ENCODE measurements around the gene MYADML2. TPM values are rescaled to one million over a fixed set of nuclear protein-coding genes. Genes with fewer than 3 reads are reported as not detected.

The MYADML2 gene
- total and polyA plus RNA-seq, 10 of the 15 experiments (the other 5 are each of a cell fraction or from before 2014, with no cell fraction given), result not detected

- no peak for TF ChIP-seq ZBTB40 (IDR thresholded peaks at IDR 0.05; ENCODE audit: borderline replicate concordance)
Observed at GRCh38 chr17:81931189-81931556, 15.9 kb downstream of the MYADML2 start (continued).

- ChIA-PET POLR2A (interaction anchor here (0.6 to 1.0 kb wide), 7 partner anchors 8 to 294 kb away, joined by 3 to 5 read pairs (median 4); no protein-coding TSS in a partner anchor), SMC1A (ENCODE audit: uncharacterized antibody, unreplicated experiment) (interaction anchor here (0.7 kb wide), 1 partner anchor 420 kb away, joined by 3 read pairs; no protein-coding TSS in a partner anchor), RAD21 (ENCODE audit: unreplicated experiment) (interaction anchor here (0.9 to 1.6 kb wide), 2 partner anchors 30 to 36 kb away, joined by 4 to 7 read pairs; partner anchors contain the start of gene NOTUM), CTCF (interaction anchor here (1.9 kb wide), 1 partner anchor 61 kb away, joined by 6 read pairs; no protein-coding TSS in a partner anchor)
- no TSS peak for BruUV-seq (replicated peaks)
- H3K27ac ChIP-seq (ENCODE audit: control insufficient read depth, insufficient read depth), result 0 out of 2 replicates have a peak overlapping the region, but pooled peaks have one; percentile 24
- H3K79me2 ChIP-seq (ENCODE audit: control insufficient read depth, insufficient read depth, low read length), result peaks cover 15% of the 10 kb centered on the region
- no peak overlapping the region for H3K9ac ChIP-seq (ENCODE audit: control insufficient read depth, insufficient read depth, low read length)
- no peak overlapping the region for H3K4me3 ChIP-seq
- ATAC-seq (peak; percentile 45), FAIRE-seq (no peak), DNase-seq (ENCODE audit: low read depth, low spot score) (no peak)
- peaks cover 17% of the 10 kb centered on the region for H3K4me1 ChIP-seq (ENCODE audit: control insufficient read depth, insufficient read depth, low read length)
- H2AFZ ChIP-seq (ENCODE audit: control insufficient read depth, low read depth, low read length), result no peak overlapping the region
- H3K27me3 ChIP-seq (replicated peaks in 1 of 2; ENCODE audit: control insufficient read depth in 2 of 2, insufficient read depth in 2 of 2, low read length in 1 of 2), result no peaks in the 10 kb centered on the region
- 39% methylated on average over 20 of the region's 20 CpGs for WGBS (ENCODE audit: insufficient coverage, insufficient replicate concordance, low lambda C conversion rate, missing lambda C conversion rate)
- intact Hi-C loops (cut with micrococcal nuclease; ENCODE audit: unreplicated experiment) (no loop called here), in situ Hi-C loops (cut with MboI) (no loop called here)
- H3K36me3 ChIP-seq (ENCODE audit: control insufficient read depth in 2 of 2, insufficient read depth in 2 of 2, low read length in 1 of 2), result peaks cover 0 to 2% of the 10 kb centered on the region in 2 experiments; a peak in 1 of 4 replicates
- H3K9me3 ChIP-seq (replicated peaks; ENCODE audit: control insufficient read depth, insufficient read depth, low read length), result no peaks in the 10 kb centered on the region
- H3K4me2 ChIP-seq (ENCODE audit: control insufficient read depth, insufficient read depth), result no peak overlapping the region; the same call in 1 of the 2 replicates
- no peaks in the 10 kb centered on the region for H4K20me1 ChIP-seq (ENCODE audit: control insufficient read depth, insufficient read depth)
- TF ChIP-seq KLF5 (IDR thresholded peaks at IDR 0.05; ENCODE audit: partially characterized antibody) (no peak), EZH2 (IDR thresholded peaks at IDR 0.05; ENCODE audit: borderline replicate concordance, control insufficient read depth, low read depth, low read length) (no peak), PRDM15 (CRISPR knock-in tag; IDR thresholded peaks at IDR 0.05) (no peak), REST (IDR thresholded peaks at IDR 0.05; ENCODE audit: low read depth, low read length) (peak; percentile 73; the same call in 1 of the 2 replicates), CHD1 (IDR thresholded peaks at IDR 0.05; ENCODE audit: low read depth, low read length) (no peak)
Observed at GRCh38 chr17:81930142-81931125, 16.6 kb downstream of the MYADML2 start.

All from GM12878 (cell line).